HepG2 (cell line): Measurements from ENCODE around the gene COBL. TPM values are rescaled to one million over a fixed set of nuclear protein-coding genes. Genes with fewer than 3 reads are reported as not detected.

ENCODE experiments used
- ATAC-seq: fragments of 200-7000 bp; cut with Tn5 transposase; 3 replicates; pipeline ENCODE4 v1.9.1; 2020; ENCODE audit warnings: mild to moderate bottlenecking, moderate library complexity
- BruUV-seq: library from RNA; stranded (reverse); fragments of 400-500 nt; replicated peaks from 2 replicates; lab custom pipeline; 2021; lab: Mats Ljungman, UMichigan
- CTCF ChIA-PET: fragments of 300-600 bp; formaldehyde crosslinking; extraction: SDS; loops from one replicate; lab custom pipeline; 2021; ENCODE audit warnings: low total read pairs, inconsistent platforms, low intra/inter-chr PET ratio; lab: Yijun Ruan, JAX
- POLR2A ChIA-PET: fragments of 350-600 bp; sonication (Branson Sonifier 250); formaldehyde crosslinking; loops from one replicate; lab custom pipeline; 2020; ENCODE audit warnings: antibody characterized with exemption, inconsistent platforms; lab: Yijun Ruan, JAX
- DNase-seq: peaks from one replicate; pipeline ENCODE4 v3.0.0-alpha.2; 2015; ENCODE audit warnings: low spot score
- FAIRE-seq: peaks from 3 replicates; lab custom pipeline; 2011; peaks lifted over from hg19 to GRCh38; lab: Jason Lieb, UNC
- H2AFZ ChIP-seq: one replicate; pipeline ENCODE4 v1.6.1; 2011; ENCODE audit warnings: low read length, inconsistent platforms
- H3K27ac ChIP-seq: fragments of 300-600 bp; 3 replicates; pipeline ENCODE4 v1.8.0; 2011; ENCODE audit warnings: mixed run types, mild to moderate bottlenecking, mixed read lengths, low read length, inconsistent platforms; ENCODE audit not compliant: insufficient read depth; ENCODE audit errors: extremely low read length
- H3K27me3 ChIP-seq, 2 experiments: fragments of 200-600 bp in 1 of 2; 2 replicates in 1 of 2; 3 replicates in 1 of 2; pipeline versions ENCODE4 v1.6.0 to v1.8.0; 2011; ENCODE audit warnings: low read length in 2 of 2, mild to moderate bottlenecking in 2 of 2, moderate library complexity in 2 of 2, inconsistent platforms in 1 of 2; ENCODE audit not compliant: insufficient read depth in 2 of 2, control insufficient read depth in 1 of 2
- H3K36me3 ChIP-seq, 2 experiments: fragments of 200-600 bp in 1 of 2; replicated peaks in 1 of 2; 2 replicates in 1 of 2; 3 replicates in 1 of 2; pipeline versions ENCODE4 v1.5.1 to v1.8.0; 2011; ENCODE audit warnings: low read length in 2 of 2, inconsistent platforms in 1 of 2; ENCODE audit not compliant: insufficient read depth in 2 of 2, control insufficient read depth in 1 of 2
- H3K4me1 ChIP-seq: 2 replicates; pipeline ENCODE4 v1.5.1; 2012; ENCODE audit warnings: low read length, inconsistent platforms; ENCODE audit not compliant: insufficient read depth
- H3K4me2 ChIP-seq: 2 replicates; pipeline ENCODE4 v1.6.0; 2011; ENCODE audit warnings: low read depth, low read length, inconsistent platforms
- H3K4me3 ChIP-seq, 3 experiments: fragments of 200-600 bp in 1 of 3; sonication (generic), shearing (Covaris generic) in 1 of 3; replicated peaks in 1 of 3; 2 replicates each; pipeline ENCODE4 v1.5.1; 2011 to 2016; ENCODE audit warnings: low read length in 3 of 3, inconsistent platforms in 2 of 3, low read depth in 2 of 3, mild to moderate bottlenecking in 2 of 3, control low read depth in 1 of 3, mixed read lengths in 1 of 3; ENCODE audit not compliant: insufficient read depth in 1 of 3
- H3K79me2 ChIP-seq: one replicate; pipeline ENCODE4 v1.6.1; 2011; ENCODE audit warnings: low read length, inconsistent platforms; ENCODE audit not compliant: insufficient read depth
- H3K9ac ChIP-seq: 2 replicates; pipeline ENCODE4 v1.6.0; 2011; ENCODE audit warnings: mild to moderate bottlenecking, low read depth, low read length, inconsistent platforms; ENCODE audit not compliant: insufficient read depth
- H3K9me3 ChIP-seq: 2 replicates; pipeline ENCODE4 v1.5.1; 2012; ENCODE audit warnings: mild to moderate bottlenecking, low read length
- H4K20me1 ChIP-seq: 2 replicates; pipeline ENCODE4 v1.6.0; 2011; ENCODE audit warnings: inconsistent platforms, mild to moderate bottlenecking, low read length, moderate library complexity; ENCODE audit not compliant: insufficient read depth
- CAMTA2 ChIP-seq: sonication (generic); formaldehyde crosslinking; IDR thresholded peaks from 2 replicates; pipeline ENCODE4 v1.4.0; 2020; ENCODE audit warnings: mild to moderate bottlenecking, missing genetic modification reagents, borderline replicate concordance
- GABPB1 ChIP-seq: IDR thresholded peaks from 2 replicates; pipeline ENCODE4 v1.6.1; 2016; ENCODE audit warnings: mild to moderate bottlenecking, missing genetic modification reagents, moderate library complexity, missing compliant biosample characterization
- HNRNPH1 ChIP-seq: fragments of 200-400 bp; formaldehyde crosslinking; optimal IDR thresholded peaks from 2 replicates; pipeline ENCODE3; 2017; ENCODE audit warnings: mild to moderate bottlenecking, low read depth, low read length
- KLF16 ChIP-seq, 2 experiments: sonication (generic) in 1 of 2; formaldehyde crosslinking in 1 of 2; IDR thresholded peaks; 2 replicates each; pipeline versions ENCODE4 v1.6.1 to v1.8.0; 2016 to 2023; ENCODE audit warnings: missing genetic modification reagents in 2 of 2, missing compliant biosample characterization in 1 of 2
- MED1 ChIP-seq: sonication (generic); formaldehyde crosslinking; IDR thresholded peaks from 2 replicates; pipeline ENCODE4 v1.4.0; 2020; ENCODE audit warnings: missing genetic modification reagents
- SMAD9 ChIP-seq: sonication (generic); formaldehyde crosslinking; IDR thresholded peaks from 2 replicates; pipeline ENCODE4 v1.5.1; 2020; ENCODE audit warnings: mild to moderate bottlenecking, missing genetic modification reagents
- TBX2 ChIP-seq: sonication (generic); formaldehyde crosslinking; IDR thresholded peaks from 2 replicates; pipeline ENCODE4 v1.5.0; 2020; ENCODE audit warnings: missing genetic modification reagents, mild to moderate bottlenecking, borderline replicate concordance
- ZNF350 ChIP-seq: sonication (generic); formaldehyde crosslinking; IDR thresholded peaks from 2 replicates; pipeline ENCODE4 v1.4.0; 2020; ENCODE audit warnings: mild to moderate bottlenecking, low read depth, missing genetic modification reagents, borderline replicate concordance
- ZNF431 ChIP-seq: sonication (generic); formaldehyde crosslinking; IDR thresholded peaks from 2 replicates; pipeline ENCODE4 v1.9.0; 2022; ENCODE audit warnings: missing genetic modification reagents, low read depth, mild to moderate bottlenecking, borderline replicate concordance
- ZNF564 ChIP-seq: sonication (generic); formaldehyde crosslinking; IDR thresholded peaks from 2 replicates; pipeline ENCODE4 v1.8.1; 2023; ENCODE audit warnings: mild to moderate bottlenecking, missing genetic modification reagents
- ZNF619 ChIP-seq: sonication (generic); formaldehyde crosslinking; IDR thresholded peaks from 2 replicates; pipeline ENCODE4 v1.4.0; 2020; ENCODE audit warnings: mild to moderate bottlenecking, missing genetic modification reagents
- ZNF660 ChIP-seq: sonication (generic); formaldehyde crosslinking; IDR thresholded peaks from 2 replicates; pipeline ENCODE4 v1.5.1; 2020; ENCODE audit warnings: mild to moderate bottlenecking, low read depth, missing genetic modification reagents, borderline replicate concordance
- WGBS: methylation state at CpG from one replicate; pipeline ENCODE4 v1.1.6; 2017; ENCODE audit warnings: low lambda C conversion rate; 5-methylcytosine and 5-hydroxymethylcytosine counted together
- in situ Hi-C: cut with HindIII; loops from 2 replicates; pipeline ENCODE4 v1.10.0; 2017; ENCODE audit warnings: low pct_unique_long_range_greater_than_20kb; ENCODE audit not compliant: extremely low pct_ligation_motif_present
- intact Hi-C: fragments of 100-400 bp; cut with micrococcal nuclease; formaldehyde crosslinking; loops from one replicate; pipeline ENCODE4 v1.10.0; 2022; ENCODE audit not compliant: unreplicated experiment
- polyA plus RNA-seq, 8 experiments: library from polyadenylated mRNA; depleted of rRNA in 3 of 8; stranded (reverse) in 7 of 8; unstranded in 1 of 8; fragments of >200 nt; fragmentation: Illumina TruSeq in 4 of 8; extraction: Trizol in 4 of 8; gene quantifications; 2 replicates each; pipeline versions ENCODE4 v1.2.1 to v1.2.3, GENCODE V29; 2011 to 2016; ENCODE audit warnings: low read depth in 4 of 8, missing spikeins in 1 of 8, mixed read lengths in 1 of 8; ENCODE audit not compliant: insufficient read depth in 1 of 8
- total RNA-seq, 5 experiments: library from RNA; depleted of rRNA; stranded (reverse); fragments of >200 nt; fragmentation: Illumina TruSeq; extraction: Trizol; gene quantifications; 2 replicates each; pipeline ENCODE4 v1.2.3, GENCODE V29; 2016; ENCODE audit warnings: low read depth in 1 of 5
- TF ChIP-seq, protein P1 (sequence below): sonication (generic); formaldehyde crosslinking; IDR thresholded peaks from 2 replicates; pipeline ENCODE4 v1.4.0; 2020; ENCODE audit warnings: low read depth, mild to moderate bottlenecking, missing genetic modification reagents
- TF ChIP-seq, protein P2 (sequence below): sonication (generic); formaldehyde crosslinking; IDR thresholded peaks from 2 replicates; pipeline ENCODE4 v1.5.0; 2020; ENCODE audit warnings: mild to moderate bottlenecking, missing genetic modification reagents
- TF ChIP-seq, protein P3 (sequence below): sonication (generic); formaldehyde crosslinking; IDR thresholded peaks from 2 replicates; pipeline ENCODE4 v1.5.0; 2020; ENCODE audit warnings: missing genetic modification reagents

Gene COBL
- total and polyA plus RNA-seq, 2 of the 13 experiments (the other 11 are each of a cell fraction or from before 2014, with no cell fraction given) = 3.8 to 4.9 TPM

DNA sequence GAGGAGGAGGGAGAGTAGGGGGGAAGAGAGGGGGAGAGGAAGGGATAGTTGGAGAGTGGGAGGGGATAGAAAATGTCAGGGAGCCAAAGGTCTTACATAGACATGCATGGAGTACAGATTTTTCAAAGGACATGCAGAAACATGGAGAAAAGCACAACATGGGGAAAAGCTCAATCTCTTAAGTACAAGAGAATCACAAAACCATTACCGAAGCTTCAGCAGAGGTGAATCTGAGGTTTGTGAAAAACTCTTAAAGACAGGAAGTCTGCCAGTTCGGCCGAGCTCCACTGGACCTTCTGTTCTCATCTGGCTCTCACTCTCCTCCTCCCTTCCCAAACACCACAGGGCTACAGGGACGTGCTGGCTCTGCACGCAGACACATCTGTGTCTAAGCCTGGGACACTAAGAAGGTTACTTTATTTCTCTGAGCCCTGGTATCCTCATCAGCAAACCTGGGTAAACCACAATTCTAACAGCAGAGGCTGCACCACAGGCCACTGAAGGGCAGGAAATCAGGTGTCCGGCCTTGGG is 133.9 kb downstream of the COBL start:
- no peak overlapping the region for H2AFZ ChIP-seq
- no peak for TF ChIP-seq ZNF660 (CRISPR knock-in tag)
- no peak for TF ChIP-seq KLF16 (CRISPR knock-in tag; IDR thresholded peaks at IDR 0.05)
- TF ChIP-seq CAMTA2 = no peak
- no peak for TF ChIP-seq MED1 (CRISPR knock-in tag)
- TF ChIP-seq HNRNPH1 = no peak
- no peak for TF ChIP-seq TBX2 (CRISPR knock-in tag)
- no peak for TF ChIP-seq ZNF431 (CRISPR knock-in tag)
- TF ChIP-seq, protein P1, sequence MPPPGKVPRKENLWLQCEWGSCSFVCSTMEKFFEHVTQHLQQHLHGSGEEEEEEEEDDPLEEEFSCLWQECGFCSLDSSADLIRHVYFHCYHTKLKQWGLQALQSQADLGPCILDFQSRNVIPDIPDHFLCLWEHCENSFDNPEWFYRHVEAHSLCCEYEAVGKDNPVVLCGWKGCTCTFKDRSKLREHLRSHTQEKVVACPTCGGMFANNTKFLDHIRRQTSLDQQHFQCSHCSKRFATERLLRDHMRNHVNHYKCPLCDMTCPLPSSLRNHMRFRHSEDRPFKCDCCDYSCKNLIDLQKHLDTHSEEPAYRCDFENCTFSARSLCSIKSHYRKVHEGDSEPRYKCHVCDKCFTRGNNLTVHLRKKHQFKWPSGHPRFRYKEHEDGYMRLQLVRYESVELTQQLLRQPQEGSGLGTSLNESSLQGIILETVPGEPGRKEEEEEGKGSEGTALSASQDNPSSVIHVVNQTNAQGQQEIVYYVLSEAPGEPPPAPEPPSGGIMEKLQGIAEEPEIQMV = no peak
- TF ChIP-seq SMAD9 (CRISPR knock-in tag) = no peak
- no peak for TF ChIP-seq ZNF619 (CRISPR knock-in tag)
- TF ChIP-seq GABPB1 (CRISPR knock-in tag) = no peak
- TF ChIP-seq, protein P2, sequence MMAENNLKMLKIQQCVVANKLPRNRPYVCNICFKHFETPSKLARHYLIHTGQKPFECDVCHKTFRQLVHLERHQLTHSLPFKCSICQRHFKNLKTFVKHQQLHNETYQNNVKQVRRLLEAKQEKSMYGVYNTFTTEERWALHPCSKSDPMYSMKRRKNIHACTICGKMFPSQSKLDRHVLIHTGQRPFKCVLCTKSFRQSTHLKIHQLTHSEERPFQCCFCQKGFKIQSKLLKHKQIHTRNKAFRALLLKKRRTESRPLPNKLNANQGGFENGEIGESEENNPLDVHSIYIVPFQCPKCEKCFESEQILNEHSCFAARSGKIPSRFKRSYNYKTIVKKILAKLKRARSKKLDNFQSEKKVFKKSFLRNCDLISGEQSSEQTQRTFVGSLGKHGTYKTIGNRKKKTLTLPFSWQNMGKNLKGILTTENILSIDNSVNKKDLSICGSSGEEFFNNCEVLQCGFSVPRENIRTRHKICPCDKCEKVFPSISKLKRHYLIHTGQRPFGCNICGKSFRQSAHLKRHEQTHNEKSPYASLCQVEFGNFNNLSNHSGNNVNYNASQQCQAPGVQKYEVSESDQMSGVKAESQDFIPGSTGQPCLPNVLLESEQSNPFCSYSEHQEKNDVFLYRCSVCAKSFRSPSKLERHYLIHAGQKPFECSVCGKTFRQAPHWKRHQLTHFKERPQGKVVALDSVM (CRISPR knock-in tag) = no peak
- TF ChIP-seq, protein P3, sequence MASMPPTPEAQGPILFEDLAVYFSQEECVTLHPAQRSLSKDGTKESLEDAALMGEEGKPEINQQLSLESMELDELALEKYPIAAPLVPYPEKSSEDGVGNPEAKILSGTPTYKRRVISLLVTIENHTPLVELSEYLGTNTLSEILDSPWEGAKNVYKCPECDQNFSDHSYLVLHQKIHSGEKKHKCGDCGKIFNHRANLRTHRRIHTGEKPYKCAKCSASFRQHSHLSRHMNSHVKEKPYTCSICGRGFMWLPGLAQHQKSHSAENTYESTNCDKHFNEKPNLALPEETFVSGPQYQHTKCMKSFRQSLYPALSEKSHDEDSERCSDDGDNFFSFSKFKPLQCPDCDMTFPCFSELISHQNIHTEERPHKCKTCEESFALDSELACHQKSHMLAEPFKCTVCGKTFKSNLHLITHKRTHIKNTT = no peak
- TF ChIP-seq ZNF564 (CRISPR knock-in tag) = no peak
- TF ChIP-seq ZNF350 (CRISPR knock-in tag) = no peak
- ChIA-PET CTCF (no interaction called here), POLR2A (no interaction called here)
- WGBS = 95% methylated on average over 6 of the region's 6 CpGs
- H4K20me1 ChIP-seq = no peaks in the 10 kb centered on the region
- in situ Hi-C loops = no loop called here
- intact Hi-C loops = no loop called here
- ATAC-seq (no peak), DNase-seq (no peak), FAIRE-seq (no peak)
- no peaks in the 10 kb centered on the region for H3K27me3 ChIP-seq
- H3K27ac ChIP-seq = no peak overlapping the region
- no peak overlapping the region for H3K4me2 ChIP-seq
- no peak overlapping the region for H3K9ac ChIP-seq
- H3K79me2 ChIP-seq = no peaks in the 10 kb centered on the region
- no peaks in the 10 kb centered on the region for H3K4me1 ChIP-seq
- H3K36me3 ChIP-seq = peaks cover 0 to 21% of the 10 kb centered on the region in 2 experiments; a peak in 2 of 5 replicates
- no peaks in the 10 kb centered on the region for H3K9me3 ChIP-seq
- H3K4me3 ChIP-seq = no peak overlapping the region
- BruUV-seq = no TSS peak
